GM18505 (cell line): ENCODE data around the gene KNDC1.
"Not testable (repeated sequence)": the region's sequence is repeated elsewhere in the genome, so short reads cannot be mapped to it uniquely, and the experiment has no call there.

Source experiments
- ATAC-seq: cut with Tn5 transposase; IDR thresholded peaks from one replicate; pipeline ENCODE4 v1.9.1; 2021; ENCODE audit not compliant: unreplicated experiment
- POLR2A ChIP-seq: IDR thresholded peaks from 4 replicates; pipeline ENCODE4 v1.6.1; 2011; ENCODE audit warnings: borderline replicate concordance; ENCODE audit not compliant: insufficient read depth, insufficient read length; ENCODE audit errors: extremely low read depth

KNDC1 gene

GRCh38 chr10:133212853-133213494 lies 53.0 kb downstream of the KNDC1 start:
- ATAC-seq = no peak
- no peak for TF ChIP-seq POLR2A

- TF ChIP-seq POLR2A = no peak
- no peak for ATAC-seq
Measured at GRCh38 chr10:133213641-133214467, 53.8 kb downstream of the KNDC1 start.

GRCh38 chr10:133214468-133215410 lies 54.7 kb downstream of the KNDC1 start:
- no peak for TF ChIP-seq POLR2A
- no peak for ATAC-seq

- no peak for ATAC-seq
- TF ChIP-seq POLR2A = no peak
Measured at GRCh38 chr10:133215586-133215985, 55.6 kb downstream of the KNDC1 start.

- no peak for TF ChIP-seq POLR2A
- ATAC-seq = no peak
Measured at GRCh38 chr10:133216776-133217175, 56.8 kb downstream of the KNDC1 start.

GRCh38 chr10:133217800-133218589 lies 58.0 kb downstream of the KNDC1 start:
- no peak for ATAC-seq
- TF ChIP-seq POLR2A = no peak

- TF ChIP-seq POLR2A = no peak
- no peak for ATAC-seq
Measured at GRCh38 chr10:133218891-133219290, 58.9 kb downstream of the KNDC1 start.

GRCh38 chr10:133219782-133220181 lies 59.8 kb downstream of the KNDC1 start:
- no peak for ATAC-seq
- TF ChIP-seq POLR2A = no peak

GRCh38 chr10:133221331-133221730 lies 61.3 kb downstream of the KNDC1 start:
- no peak for TF ChIP-seq POLR2A

GRCh38 chr10:133221756-133222155 lies 61.7 kb downstream of the KNDC1 start:
- not testable (repeated sequence) for ATAC-seq

More at GRCh38 chr10:133221331-133221730, 61.3 kb downstream of the KNDC1 start:
- ATAC-seq = no peak

GRCh38 chr10:133224076-133224475 lies 64.1 kb downstream of the KNDC1 start:
- TF ChIP-seq POLR2A = no peak
- no peak for ATAC-seq

DNA sequence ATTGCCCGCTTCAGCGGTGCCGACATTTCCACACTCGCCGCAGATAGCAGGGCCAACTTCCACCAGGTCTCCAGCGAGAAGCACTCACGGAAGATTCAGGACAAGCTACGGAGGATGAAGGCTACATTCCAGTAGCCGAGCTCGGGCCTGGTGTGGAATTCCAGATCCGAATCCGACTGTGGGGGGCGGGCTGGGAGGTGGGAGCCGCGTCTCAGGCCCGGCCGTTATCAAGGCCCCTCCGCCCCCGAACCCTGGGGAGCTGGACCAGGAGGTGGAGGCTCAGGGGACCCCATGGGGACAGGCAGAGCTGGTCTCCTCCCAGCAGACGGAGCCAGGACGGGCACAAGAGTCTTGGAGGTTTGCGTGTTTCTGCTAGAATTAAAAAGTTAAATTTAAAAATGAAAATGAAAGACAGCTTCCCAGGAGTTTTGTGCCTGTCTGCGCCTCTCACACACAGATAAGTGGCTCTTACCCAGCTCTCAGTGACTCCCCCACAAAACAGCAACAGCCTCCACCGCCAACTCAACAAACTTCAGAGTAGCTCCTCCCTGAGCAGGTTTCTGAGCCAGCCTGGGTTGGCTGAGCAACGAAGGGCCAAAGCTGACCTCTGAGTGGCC lies 64.8 kb downstream of the KNDC1 start:
- no peak for ATAC-seq

GRCh38 chr10:133225707-133226191 lies 65.7 kb downstream of the KNDC1 start:
- TF ChIP-seq POLR2A = no peak
- no peak for ATAC-seq

More for the DNA sequence above, 64.8 kb downstream of the KNDC1 start:
- TF ChIP-seq POLR2A = no peak
